NCI-H2227 (cell line): ENCODE data around the gene OS9.
"Not testable (repeated sequence)": the region's sequence is repeated elsewhere in the genome, so short reads cannot be mapped to it uniquely, and the experiment has no call there.

ENCODE experiments used
- DNase-seq: peaks from one replicate; lab custom pipeline; 2025; ENCODE audit not compliant: unreplicated experiment; lab: John Stamatoyannopoulos, UW

OS9 gene, protein sequence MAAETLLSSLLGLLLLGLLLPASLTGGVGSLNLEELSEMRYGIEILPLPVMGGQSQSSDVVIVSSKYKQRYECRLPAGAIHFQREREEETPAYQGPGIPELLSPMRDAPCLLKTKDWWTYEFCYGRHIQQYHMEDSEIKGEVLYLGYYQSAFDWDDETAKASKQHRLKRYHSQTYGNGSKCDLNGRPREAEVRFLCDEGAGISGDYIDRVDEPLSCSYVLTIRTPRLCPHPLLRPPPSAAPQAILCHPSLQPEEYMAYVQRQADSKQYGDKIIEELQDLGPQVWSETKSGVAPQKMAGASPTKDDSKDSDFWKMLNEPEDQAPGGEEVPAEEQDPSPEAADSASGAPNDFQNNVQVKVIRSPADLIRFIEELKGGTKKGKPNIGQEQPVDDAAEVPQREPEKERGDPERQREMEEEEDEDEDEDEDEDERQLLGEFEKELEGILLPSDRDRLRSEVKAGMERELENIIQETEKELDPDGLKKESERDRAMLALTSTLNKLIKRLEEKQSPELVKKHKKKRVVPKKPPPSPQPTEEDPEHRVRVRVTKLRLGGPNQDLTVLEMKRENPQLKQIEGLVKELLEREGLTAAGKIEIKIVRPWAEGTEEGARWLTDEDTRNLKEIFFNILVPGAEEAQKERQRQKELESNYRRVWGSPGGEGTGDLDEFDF

DNA sequence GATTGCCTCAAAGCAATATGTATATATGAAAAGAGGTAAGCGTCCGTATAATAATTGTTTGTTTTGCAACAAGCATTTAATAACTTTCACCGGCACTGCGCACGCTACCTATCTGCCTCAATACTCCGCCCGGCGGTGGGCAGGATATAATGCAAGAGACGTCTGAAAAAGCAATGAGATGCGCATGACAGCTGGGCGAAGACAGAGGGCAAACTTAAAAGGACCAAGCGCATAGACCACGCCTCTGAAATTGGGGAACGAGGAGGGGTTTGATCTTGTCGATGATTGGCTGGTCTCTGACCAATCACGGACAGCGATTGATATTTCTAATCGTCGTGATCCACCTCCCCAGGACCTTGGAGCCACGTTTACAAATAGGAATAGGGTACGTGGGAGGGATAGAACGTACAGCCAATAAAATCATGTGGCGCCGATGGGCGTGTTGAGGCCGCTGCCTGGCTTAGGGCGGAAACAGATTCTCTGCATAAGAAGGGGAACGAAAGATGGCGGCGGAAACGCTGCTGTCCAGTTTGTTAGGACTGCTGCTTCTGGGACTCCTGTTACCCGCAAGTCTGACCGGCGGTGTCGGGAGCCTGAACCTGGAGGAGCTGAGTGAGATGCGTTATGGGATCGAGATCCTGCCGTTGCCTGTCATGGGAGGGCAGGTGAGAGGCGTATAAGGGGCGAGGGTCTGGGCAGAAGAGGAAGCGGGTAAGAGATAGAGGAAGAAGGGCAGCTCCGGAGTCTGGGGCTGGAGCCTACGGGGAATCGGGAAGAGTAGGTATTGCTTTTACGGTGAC is at the start of gene OS9:
Gene OS9, plus strand, starts transcription at position 474 of the 800 bp plus-strand sequence. Its CDS starts 30 bp downstream, at position 504.
- DNase-seq, result peak; percentile 97

DNA sequence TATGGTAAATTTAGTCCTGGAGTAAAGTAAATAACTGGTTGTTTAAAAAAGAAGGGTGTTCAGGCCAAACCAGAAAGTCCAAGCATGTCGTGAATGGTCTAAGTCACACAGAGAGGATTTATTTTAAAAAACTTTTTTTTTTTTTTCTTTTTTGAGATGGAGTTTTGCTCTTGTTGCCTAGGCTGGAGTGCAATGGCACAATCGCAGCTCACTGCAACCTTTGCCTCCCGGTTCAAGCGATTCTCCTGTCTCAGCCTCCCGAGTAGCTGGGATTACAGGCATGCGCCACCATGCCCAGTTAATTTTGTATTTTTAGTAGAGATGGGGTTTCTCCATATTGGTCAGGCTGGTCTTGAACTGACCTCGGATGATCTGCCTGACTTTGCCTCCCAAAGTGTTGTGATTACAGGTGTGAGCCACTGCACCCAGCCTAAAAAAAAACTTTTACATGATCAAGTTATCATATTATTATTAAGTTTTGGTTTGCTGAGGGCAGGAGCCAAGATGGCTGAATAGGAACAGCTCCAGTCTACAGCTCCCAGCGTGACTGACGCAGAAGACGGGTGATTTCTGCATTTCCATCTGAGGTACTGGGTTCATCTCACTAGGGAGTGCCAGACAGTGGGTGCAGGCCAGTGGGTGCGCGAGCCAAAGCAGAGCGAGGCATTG is 47.8 kb upstream of the OS9 start:
- DNase-seq, result peak; percentile 21

DNA sequence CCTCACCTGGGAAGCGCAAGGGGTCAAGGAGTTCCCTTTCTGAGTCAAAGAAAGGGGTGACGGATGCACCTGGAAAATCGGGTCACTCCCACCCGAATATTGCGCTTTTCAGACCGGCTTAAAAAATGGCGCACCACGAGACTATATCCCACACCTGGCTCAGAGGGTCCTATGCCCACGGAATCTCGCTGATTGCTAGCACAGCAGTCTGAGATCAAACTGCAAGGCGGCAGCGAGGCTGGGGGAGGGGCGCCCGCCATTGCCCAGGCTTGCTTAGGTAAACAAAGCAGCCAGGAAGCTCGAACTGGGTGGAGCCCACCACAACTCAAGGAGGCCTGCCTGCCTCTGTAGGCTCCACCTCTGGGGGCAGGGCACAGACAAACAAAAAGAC is 47.3 kb upstream of the OS9 start:
- DNase-seq, result not testable (repeated sequence)

DNA sequence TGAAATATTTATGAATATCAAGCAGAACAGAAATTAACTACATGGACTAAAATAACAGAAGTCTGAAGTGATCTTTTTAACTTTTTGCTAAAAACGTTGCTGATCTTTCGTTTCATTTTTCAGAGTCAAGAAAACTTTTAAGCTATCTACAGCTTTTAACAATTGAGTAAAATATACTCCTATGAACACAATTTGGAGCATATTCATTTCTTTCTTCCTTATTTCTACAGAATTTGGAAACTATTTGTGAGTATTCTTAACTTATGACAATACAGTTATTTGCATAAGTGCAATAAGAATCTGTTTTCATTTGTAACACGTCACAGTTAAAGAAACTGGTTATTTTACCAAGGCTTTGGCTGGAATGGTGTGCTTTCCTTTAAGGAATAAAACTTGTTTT is 39.9 kb upstream of the OS9 start:
- no peak for DNase-seq

DNA sequence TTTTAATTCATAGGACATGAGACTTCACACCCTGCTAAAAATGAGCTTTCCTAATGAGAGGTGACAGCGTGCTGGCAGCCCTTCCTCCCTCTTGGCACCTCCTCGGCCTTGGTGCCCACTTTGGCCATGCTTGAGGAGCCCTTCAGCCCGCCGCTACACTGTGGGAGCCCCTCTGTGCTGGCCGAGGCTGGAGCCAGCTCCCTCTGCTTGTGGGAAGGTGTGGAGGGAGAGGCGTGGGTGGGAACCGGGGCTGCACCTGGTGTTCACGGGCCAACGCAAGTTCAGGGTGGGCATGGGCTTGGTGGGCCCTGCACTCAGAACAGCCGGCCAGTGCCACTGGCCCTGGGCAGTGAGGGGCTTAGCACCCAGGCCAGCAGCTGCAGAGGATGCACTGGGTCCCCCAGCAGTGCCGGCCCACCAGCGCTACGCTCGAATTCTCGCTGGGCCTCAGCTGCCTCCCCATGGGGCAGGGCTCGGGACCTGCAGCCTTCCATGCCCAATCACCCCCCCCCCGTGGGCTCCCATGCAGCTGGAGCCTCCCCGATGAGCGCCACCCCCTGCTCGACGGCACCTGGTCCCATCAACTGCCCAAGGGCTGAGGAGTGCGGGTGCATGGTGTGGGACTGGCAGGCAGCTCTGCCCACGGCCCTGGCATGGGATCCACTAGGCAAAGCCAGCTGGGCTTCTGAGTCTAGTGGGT is 38.2 kb upstream of the OS9 start:
- DNase-seq, result no peak

DNA sequence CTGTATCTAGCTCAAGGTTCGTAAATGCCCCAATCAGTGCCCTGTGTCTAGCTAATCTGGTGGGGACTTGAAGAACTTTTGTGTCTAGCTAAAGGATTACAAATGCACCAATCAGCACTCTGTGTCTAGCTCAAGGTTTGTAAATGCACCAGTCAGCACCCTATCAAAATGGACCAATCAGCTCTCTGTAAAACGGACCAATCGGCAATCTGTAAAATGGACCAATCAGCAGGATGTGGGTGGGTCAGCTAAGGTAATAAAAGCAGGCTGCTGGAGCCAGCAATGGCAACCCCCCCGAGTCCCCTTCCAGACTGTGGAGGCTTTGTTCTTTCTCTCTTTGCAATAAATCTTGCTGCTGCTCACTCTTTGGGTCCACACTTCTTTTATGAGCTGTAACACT is 37.5 kb upstream of the OS9 start:
- not testable (repeated sequence) for DNase-seq

DNA sequence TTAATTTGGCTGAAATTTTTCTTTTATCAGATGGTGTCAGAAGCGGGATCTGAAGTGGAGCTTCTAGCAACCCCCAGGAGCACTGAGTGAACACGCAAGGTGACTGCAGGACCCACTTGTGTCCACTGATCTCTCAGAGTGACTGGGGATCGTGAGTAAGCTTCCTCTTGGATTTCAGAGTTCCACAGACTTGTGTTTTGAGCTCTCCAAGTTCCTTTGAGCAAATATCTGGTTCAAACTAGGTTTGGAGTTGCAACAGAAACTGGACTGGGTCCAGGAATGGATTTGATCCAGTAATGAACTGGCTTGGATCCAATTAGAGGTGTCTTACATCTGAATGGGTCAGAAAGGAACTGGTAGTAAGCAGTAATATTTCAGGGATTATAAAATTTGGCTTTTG is 36.2 kb upstream of the OS9 start:
- DNase-seq, result no peak

DNA sequence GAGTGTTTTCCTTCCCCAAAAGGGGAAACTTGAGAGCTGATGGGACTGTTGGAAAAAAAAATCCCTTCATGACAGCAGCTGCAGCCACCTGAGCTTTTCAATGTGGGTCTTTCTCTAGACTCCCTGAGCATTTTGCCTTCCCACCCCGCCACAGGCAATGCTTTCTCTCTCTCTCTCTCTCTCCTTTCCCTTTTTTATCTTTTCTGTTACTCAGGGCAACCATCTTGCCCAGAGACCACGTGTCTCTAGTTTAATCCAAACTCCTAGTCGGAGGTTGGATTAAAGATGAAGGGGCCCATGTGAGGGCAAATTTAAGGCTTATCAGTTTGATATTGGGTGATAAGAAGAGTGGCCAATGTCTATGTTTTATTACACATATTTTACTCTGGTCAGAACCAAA is 35.0 kb upstream of the OS9 start:
- no peak for DNase-seq

DNA sequence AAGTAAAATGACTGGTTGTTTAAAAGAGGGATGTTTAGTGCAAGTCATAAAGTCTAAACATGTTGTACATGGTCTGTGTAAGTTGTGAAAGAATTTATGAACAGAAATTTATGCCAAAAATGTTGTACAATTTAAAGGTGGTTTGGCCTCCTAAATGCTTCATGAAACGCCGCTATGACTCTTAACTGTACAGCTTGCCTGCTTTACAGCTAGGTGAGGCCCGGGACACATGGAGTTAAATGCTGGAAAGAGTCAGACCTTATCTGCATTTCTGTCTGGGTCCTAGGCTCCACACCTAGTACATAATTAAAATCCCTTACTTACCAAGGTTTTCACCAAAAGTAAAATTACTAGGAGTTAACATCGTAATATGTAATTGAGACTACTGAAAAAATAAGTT is 32.6 kb upstream of the OS9 start:
- DNase-seq, result no peak

DNA sequence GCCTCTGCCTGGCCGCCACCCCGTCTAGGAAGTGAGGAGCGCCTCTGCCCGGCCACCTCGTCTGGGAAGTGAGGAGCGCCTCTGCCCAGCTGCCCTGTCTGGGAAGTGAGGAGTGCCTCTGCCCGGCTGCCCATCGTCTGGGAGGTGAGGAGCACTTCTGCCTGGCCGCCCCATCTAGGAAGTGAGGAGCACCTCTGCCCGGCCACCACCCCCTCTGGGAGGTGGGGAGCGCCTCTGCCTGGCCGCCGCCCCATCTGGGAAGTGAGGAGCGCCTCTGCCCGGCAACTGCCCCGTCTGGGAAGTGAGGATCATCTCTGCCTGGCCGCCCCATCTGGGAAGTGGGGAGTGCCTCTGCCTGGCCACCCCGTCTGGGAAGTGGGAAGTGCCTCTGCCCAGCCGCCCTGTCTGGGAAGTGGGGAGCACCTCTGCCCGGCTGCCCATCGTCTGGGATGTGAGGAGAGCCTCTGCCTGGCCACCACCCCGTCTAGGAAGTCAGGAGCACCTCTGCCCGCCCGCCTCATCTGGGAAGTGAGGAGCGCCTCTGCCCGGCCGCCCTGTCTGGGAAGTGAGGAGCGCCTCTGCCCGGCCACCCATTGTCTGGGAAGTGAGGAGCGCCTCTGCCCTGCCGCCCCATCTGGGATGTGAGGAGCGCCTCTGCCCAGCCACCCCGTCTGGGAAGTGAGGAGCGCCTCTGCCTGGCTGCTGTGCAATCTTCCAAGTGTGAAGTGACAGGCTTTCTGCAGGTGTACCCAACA is 28.7 kb upstream of the OS9 start:
- DNase-seq, result not testable (repeated sequence)

DNA sequence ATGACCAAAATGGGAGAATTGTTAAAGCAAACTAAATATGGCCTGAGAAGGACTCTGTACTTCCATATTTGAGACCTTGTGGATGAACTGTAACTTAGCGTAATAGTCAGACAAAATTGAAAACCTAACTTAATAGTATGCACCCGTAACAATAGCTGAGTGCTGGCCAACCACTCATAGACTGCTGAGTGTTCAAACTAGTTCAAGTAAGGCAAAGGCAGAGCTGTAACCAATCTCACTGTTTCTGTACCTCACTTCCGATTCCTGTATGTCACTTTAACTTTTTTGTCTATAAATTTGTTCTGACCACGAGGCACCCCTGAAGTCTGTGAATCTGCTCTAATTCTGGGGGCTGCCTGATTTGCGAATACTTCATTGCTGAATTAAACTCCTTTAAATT is 27.0 kb upstream of the OS9 start:
- no peak for DNase-seq

DNA sequence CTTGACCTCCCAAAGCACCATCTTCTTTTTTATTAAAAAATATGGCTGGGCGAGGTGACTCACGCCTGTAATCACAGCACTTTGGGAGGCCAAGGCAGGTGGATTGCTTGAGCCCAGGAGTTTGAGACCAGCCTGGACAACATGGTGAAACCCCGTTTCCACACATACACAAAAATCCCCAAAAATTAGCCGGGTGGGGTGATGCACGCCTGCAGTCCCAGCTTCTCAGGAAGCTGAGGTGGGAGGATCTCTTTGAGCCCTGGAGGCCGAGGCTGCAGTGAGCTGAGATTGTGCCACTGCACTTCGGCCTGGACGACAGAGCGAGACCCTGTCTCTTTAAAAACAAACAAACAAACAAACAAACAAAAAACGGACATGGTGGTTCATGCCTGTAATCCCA is 24.2 kb upstream of the OS9 start:
- not testable (repeated sequence) for DNase-seq

DNA sequence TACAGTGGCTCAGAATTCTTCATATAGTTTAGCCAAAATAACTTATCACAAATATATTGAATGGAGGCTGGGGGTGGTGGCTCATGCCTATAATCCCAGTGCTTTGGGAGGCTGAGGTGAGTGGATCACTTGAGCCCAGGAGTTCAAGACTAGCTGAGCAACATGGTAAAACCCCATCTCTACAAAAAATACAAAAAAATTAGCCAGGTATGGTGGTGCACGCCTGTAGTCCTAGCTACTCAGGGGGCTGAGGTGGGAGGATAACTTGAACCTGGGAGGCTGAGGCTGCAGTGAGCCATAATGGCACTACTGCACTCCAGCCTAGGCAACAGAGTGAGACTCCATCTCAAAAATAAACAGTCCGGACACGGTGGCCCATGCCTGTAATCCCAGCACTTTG is 22.1 kb upstream of the OS9 start:
- DNase-seq, result not testable (repeated sequence)

DNA sequence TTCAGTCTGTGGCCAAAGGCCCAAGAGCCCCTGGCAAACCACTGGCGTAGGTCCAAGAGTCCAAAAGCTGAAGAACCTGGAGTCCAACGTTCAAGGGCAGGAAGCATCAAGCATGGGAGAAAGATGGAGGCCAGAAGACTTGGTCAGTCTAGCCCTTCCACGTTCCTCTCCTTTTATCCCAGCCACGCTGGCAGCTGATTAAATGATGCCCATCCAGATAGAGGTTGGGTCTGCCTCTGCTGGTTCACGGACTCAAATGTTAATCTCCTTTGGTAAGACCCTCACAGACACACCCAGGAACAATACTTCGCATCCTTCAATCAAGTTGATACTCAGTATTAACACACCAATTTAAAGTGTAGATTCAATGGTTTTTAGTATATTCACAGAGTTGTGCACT is 21.1 kb upstream of the OS9 start:
- no peak for DNase-seq

DNA sequence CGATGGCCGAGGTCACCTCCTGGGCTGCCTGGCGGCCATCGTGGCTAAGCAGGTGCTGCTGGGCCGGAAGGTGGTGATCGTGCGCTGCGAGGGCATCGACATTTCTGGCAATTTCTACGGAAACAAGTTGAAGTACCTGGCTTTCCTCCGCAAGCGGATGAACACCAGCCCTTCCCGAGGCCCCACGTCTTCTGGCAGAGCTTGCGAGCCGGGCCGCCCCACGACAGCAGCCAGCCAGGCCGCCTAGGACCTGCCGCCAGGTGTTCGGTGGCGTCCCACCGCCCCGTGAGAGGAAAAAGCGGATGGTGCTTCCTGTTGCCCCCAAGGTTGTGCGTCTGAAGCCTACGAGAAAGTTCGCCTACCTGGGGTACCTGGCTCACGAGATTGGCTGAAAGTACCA is 19.2 kb upstream of the OS9 start:
- DNase-seq, result no peak

DNA sequence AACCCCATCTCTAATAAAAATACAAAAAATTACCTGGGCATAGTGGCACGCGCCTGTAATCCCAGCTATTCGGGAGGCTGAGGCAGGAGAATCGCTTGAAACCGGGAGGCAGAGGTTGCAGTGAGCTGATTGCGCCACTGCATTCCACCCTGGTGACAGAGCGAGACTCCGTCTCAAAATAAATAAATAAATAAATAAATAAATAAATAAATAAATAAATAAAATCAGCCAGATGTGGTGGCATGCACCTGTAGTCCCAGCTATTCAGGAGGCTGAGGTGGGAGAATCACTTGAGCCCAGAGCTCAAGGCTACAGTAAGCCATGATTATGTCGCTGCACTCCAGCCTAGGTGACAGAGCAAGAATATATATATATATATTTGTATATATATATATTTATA is 16.0 kb upstream of the OS9 start:
- DNase-seq, result not testable (repeated sequence)

DNA sequence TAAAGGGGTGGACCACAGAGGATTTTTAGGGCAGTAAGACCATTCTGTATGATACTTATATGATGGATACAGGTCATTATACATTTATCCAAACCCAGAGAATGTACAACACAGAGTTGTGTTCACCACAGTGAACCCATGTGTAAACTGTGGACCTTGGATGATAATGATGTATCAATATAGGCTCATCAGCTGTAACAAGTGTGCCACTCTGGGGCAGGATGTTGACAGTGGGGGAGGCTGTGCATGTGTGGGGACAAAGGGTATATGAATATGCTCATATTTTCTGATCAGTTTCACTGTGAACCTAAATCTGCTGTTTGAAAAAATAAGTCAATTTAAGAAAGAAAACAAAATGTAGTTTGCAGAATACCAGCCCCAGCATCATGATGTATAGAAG is 14.2 kb upstream of the OS9 start:
- DNase-seq, result no peak

DNA sequence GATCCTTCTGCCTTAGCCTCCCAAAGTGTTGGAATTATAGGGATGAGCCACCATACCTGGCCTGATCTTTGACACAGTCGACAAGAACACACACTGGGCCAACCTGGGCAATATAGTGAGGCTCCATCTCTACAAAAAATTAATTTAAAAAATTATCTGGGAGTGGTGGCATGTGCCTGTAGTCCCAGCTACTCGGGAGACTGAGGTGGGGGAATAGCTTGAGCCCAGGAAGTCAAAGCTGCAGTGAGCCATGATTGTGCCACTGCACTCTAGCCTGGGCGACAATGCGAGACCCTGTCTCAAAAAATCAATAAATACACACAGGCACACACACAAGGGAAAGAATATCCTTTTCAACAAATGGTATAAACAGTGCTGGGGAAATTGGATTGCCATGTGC is 6.1 kb upstream of the OS9 start:
- no peak for DNase-seq

DNA sequence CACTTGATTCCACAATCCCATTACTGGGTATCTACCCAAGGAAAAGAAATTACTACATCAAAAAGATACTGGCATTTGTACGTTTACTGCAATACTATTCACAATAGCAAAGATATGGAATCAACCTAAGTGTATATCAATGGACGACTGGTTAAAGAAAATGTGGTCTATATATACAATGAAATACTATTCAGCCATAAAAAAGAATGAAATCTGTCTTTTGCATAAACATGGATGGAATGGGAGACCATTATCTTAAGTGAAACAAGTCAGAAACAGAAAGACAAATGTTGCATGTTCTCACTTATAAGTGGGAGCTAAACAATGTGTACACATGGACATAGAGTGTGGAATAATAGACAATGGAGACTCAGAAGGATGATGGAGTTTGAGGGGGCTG is 5.0 kb upstream of the OS9 start:
- DNase-seq, result no peak

DNA sequence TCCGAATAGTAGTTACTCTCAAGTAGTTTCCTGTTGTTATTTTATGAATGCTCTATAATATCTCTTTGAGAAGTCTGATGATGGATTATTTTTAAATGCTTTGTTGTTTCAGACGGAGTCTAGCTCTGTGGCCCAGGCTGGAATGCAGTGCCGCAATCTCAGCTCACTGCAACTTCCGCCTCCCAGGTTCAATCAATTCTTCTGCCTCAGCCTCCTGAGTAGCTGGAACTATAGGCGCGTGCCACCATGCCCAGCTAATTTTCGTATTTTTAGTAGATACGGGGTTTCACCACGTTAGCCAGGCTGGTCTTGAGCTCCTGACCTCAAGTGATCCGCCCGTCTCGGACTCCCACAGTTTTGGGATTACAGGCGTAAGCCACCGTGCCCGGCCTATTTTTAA is 1.4 kb upstream of the OS9 start:
- DNase-seq, result no peak
